GM19468 (cell line): ENCODE results near the gene SPARCL1.
A peak's percentile ranks its signal among the peaks of the same experiment; 100 is the strongest.
"Not testable (repeated sequence)": the region's sequence is repeated elsewhere in the genome, so short reads cannot be mapped to it uniquely, and the experiment has no call there.

Experiments used
- ATAC-seq: cut with Tn5 transposase; IDR thresholded peaks from one replicate; pipeline ENCODE4 v1.9.1; 2021; ENCODE audit warnings: mild to moderate bottlenecking, moderate library complexity, moderate number of reproducible peaks; ENCODE audit not compliant: unreplicated experiment; ENCODE audit errors: extremely low read depth

Gene SPARCL1

GRCh38 chr4:87529187-87529586, at the start of gene SPARCL1:
Gene SPARCL1 (minus strand): TSS chr4:87529376. CDS start chr4:87499574, 29,802 bp downstream.
- ATAC-seq = no peak

GRCh38 chr4:87575983-87576382, 46.8 kb upstream of the SPARCL1 start:
- no peak for ATAC-seq

- ATAC-seq = no peak
Observed at GRCh38 chr4:87575408-87575807, 46.2 kb upstream of the SPARCL1 start.

- ATAC-seq = no peak
Observed at GRCh38 chr4:87574996-87575395, 45.8 kb upstream of the SPARCL1 start.

- ATAC-seq = not testable (repeated sequence)
Observed at GRCh38 chr4:87574376-87574775, 45.2 kb upstream of the SPARCL1 start.

- no peak for ATAC-seq
Observed at GRCh38 chr4:87570290-87570805, 41.2 kb upstream of the SPARCL1 start.

- ATAC-seq = no peak
Observed at GRCh38 chr4:87567191-87567590, 38.0 kb upstream of the SPARCL1 start.

GRCh38 chr4:87566276-87566675, 37.1 kb upstream of the SPARCL1 start:
- no peak for ATAC-seq

GRCh38 chr4:87565746-87566145, 36.6 kb upstream of the SPARCL1 start:
- ATAC-seq = no peak

GRCh38 chr4:87560802-87561201, 31.6 kb upstream of the SPARCL1 start:
- no peak for ATAC-seq

- ATAC-seq = peak; percentile 71
Observed at GRCh38 chr4:87559090-87559837, 30.1 kb upstream of the SPARCL1 start.

- ATAC-seq = no peak
Observed at GRCh38 chr4:87557348-87557747, 28.2 kb upstream of the SPARCL1 start.

- ATAC-seq = no peak
Observed at GRCh38 chr4:87555773-87556619, 26.8 kb upstream of the SPARCL1 start.

GRCh38 chr4:87553182-87553581, 24.0 kb upstream of the SPARCL1 start:
- ATAC-seq = no peak

GRCh38 chr4:87551361-87551760, 22.2 kb upstream of the SPARCL1 start:
- no peak for ATAC-seq

GRCh38 chr4:87547016-87547708, 18.0 kb upstream of the SPARCL1 start:
- no peak for ATAC-seq

- no peak for ATAC-seq
Observed at GRCh38 chr4:87545052-87545451, 15.9 kb upstream of the SPARCL1 start.

GRCh38 chr4:87543835-87544461, 14.8 kb upstream of the SPARCL1 start:
- ATAC-seq = no peak

GRCh38 chr4:87542734-87543312, 13.6 kb upstream of the SPARCL1 start:
- ATAC-seq = no peak
